Measurements from ENCODE around the gene TBCB. TPM values are rescaled to one million over a fixed set of nuclear protein-coding genes. Genes with fewer than 3 reads are reported as not detected.

The TBCB gene
- total and polyA plus RNA-seq, 3 donors from 2014 or later: 177 to 226 (median 195) TPM

DNA sequence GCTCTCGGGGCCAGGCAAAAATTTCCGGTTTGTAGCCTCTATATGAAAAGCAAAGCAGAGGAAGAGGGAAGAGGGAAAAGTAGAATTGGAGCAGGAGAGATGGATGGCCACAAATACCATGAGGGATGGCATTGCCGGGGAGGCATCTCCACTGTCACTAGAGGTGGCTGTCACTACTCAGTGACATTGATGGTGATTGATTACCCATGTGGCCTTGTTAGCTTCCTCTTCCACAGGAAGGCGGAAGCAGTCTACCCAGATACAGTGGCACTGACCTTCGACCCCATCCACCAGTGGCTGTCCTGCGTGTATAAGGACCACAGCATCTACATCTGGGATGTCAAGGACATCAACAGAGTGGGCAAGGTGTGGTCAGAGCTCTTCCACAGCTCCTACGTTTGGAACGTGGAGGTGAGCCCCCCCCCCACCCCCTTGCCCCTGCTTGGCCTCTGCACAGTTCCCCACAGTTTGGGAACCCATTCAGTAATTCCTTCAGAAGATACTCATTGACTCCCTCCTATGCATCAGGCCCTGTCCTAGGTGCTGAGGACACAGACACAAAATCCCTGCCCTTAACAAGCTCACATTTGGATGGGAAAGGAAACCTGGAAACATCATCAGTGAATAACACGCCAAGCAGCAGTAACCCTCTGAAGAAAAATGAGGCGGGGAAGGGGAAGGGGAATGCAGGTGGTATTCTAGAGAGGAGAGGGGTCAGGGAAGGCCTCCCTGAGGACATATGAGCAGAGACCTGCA is 42.0 kb upstream of the TBCB start:
- Histone ChIP-seq H3K4me3 (no peak overlapping the region), H3K4me1 (no peaks in the 10 kb centered on the region), H3K36me3 (ENCODE audit: low read depth, missing control alignments) (no peaks in the 10 kb centered on the region), H3K27ac (no peak overlapping the region), H3K27me3 (no peaks in the 10 kb centered on the region), H3K9me3 (no peaks in the 10 kb centered on the region)
- WGBS, 2 donors: 85 to 94% methylated on average over 8 to 10 of the region's 10 CpGs
- TF ChIP-seq POLR2A (IDR thresholded peaks at IDR 0.05): no peak
- no peak for TF ChIP-seq CTCF (IDR thresholded peaks at IDR 0.05)
- intact Hi-C loops (cut with DNase I; ENCODE audit: low total_unique reads): no loop called here
- no peak for DNase-seq

- Histone ChIP-seq H3K27ac (no peak overlapping the region), H3K27me3 (no peaks in the 10 kb centered on the region), H3K9me3 (no peaks in the 10 kb centered on the region), H3K4me1 (no peaks in the 10 kb centered on the region), H3K4me3 (no peak overlapping the region), H3K36me3 (ENCODE audit: low read depth, missing control alignments) (peaks cover 4% of the 10 kb centered on the region)
- TF ChIP-seq CTCF (IDR thresholded peaks at IDR 0.05): no peak
- TF ChIP-seq POLR2A (IDR thresholded peaks at IDR 0.05): no peak
- no peak for DNase-seq
- intact Hi-C loops (cut with DNase I; ENCODE audit: low total_unique reads): no loop called here
- WGBS, 2 donors: 75 to 84% methylated on average over 3 of the region's 3 CpGs
These were observed 35.8 kb upstream of the TBCB start for GRCh38 chr19:36079389-36079945.

GRCh38 chr19:36081385-36081784 is 33.9 kb upstream of the TBCB start:
- no peak for DNase-seq
- H3K9me3 ChIP-seq: no peaks in the 10 kb centered on the region
- no peaks in the 10 kb centered on the region for H3K4me1 ChIP-seq
- intact Hi-C loops (cut with DNase I; ENCODE audit: low total_unique reads): no loop called here
- H3K27me3 ChIP-seq: no peaks in the 10 kb centered on the region
- 71 to 74% methylated on average over 3 of the region's 3 CpGs for WGBS, 2 donors
- H3K36me3 ChIP-seq (ENCODE audit: low read depth, missing control alignments): peaks cover 4% of the 10 kb centered on the region
- TF ChIP-seq CTCF (IDR thresholded peaks at IDR 0.05) (no peak), POLR2A (IDR thresholded peaks at IDR 0.05) (no peak)
- H3K27ac ChIP-seq: no peak overlapping the region
- H3K4me3 ChIP-seq: no peak overlapping the region

DNA sequence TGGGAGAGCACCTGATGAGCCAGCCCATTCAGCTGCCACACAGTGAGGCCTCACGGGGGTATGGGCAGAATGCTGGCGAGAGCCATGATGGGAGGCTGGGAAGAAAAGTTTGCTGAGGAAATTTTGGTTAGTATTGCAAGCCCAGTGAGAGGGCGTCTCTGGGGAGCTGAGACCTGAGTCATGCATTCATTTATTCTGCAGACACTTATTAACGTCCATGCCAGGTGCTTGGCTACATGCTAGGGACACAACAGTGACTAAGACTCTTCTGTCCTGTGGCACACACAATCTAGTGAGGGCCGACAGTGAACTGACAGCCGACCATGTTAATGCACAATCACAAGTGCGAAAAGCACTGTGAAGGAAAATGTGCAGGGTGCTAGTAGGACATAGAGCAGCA is 33.4 kb upstream of the TBCB start:
- no peak for DNase-seq
- no peaks in the 10 kb centered on the region for H3K9me3 ChIP-seq
- intact Hi-C loops (cut with DNase I; ENCODE audit: low total_unique reads): no loop called here
- TF ChIP-seq CTCF (IDR thresholded peaks at IDR 0.05) (no peak), POLR2A (IDR thresholded peaks at IDR 0.05) (no peak)
- no peak overlapping the region for H3K4me3 ChIP-seq
- H3K36me3 ChIP-seq (ENCODE audit: low read depth, missing control alignments): peaks cover 4% of the 10 kb centered on the region
- H3K4me1 ChIP-seq: no peaks in the 10 kb centered on the region
- 91 to 93% methylated on average over 7 of the region's 7 CpGs for WGBS, 2 donors
- H3K27ac ChIP-seq: no peak overlapping the region
- H3K27me3 ChIP-seq: no peaks in the 10 kb centered on the region

- H3K27me3 ChIP-seq: no peaks in the 10 kb centered on the region
- H3K4me3 ChIP-seq: no peak overlapping the region
- no peaks in the 10 kb centered on the region for H3K4me1 ChIP-seq
- no peaks in the 10 kb centered on the region for H3K9me3 ChIP-seq
- no peak overlapping the region for H3K27ac ChIP-seq
- TF ChIP-seq POLR2A (IDR thresholded peaks at IDR 0.05) (no peak), CTCF (IDR thresholded peaks at IDR 0.05) (no peak)
- intact Hi-C loops (cut with DNase I; ENCODE audit: low total_unique reads): no loop called here
- 90 to 92% methylated on average over 13 of the region's 13 CpGs for WGBS, 2 donors
- no peak for DNase-seq
- H3K36me3 ChIP-seq (ENCODE audit: low read depth, missing control alignments): peaks cover 4% of the 10 kb centered on the region
These were observed 32.4 kb upstream of the TBCB start for GRCh38 chr19:36082916-36083315.

Measured in testis (tissue), 3 donors.